Left lobe of liver (tissue), 2 donors: Measurements from ENCODE around the gene FTL. TPM values are rescaled to one million over a fixed set of nuclear protein-coding genes. Genes with fewer than 3 reads are reported as not detected.

Experiments used
- ATAC-seq: fragments of 200-7000 bp; cut with Tn5 transposase; one replicate; pipeline ENCODE4 v1.9.1; 2020; ENCODE audit warnings: mild to moderate bottlenecking, moderate library complexity
- DNase-seq: peaks from one replicate; pipeline ENCODE4 v3.0.0-alpha.2; 2020; ENCODE audit warnings: low spot score
- total RNA-seq: library from RNA; stranded (reverse); gene quantifications from one replicate; pipeline ENCODE4 v1.2.1, GENCODE V29; 2021
- donor health status: DM: no; HTN: no; CAD: no; lungs with moderate emphysema.
- donor health status: DM: no; HTN: yes; CAD: no.

FTL gene
- total RNA-seq, 1 donor from 2014 or later = 8,713 TPM

GRCh38 chr19:48945415-48945814, 19.7 kb upstream of the FTL start:
- ATAC-seq = no peak

GRCh38 chr19:48945817-48946216, 19.3 kb upstream of the FTL start:
- no peak for ATAC-seq
- DNase-seq = no peak

More at GRCh38 chr19:48945415-48945814, 19.7 kb upstream of the FTL start:
- no peak for DNase-seq

- DNase-seq (no peak), ATAC-seq (no peak)
These were observed 18.4 kb upstream of the FTL start for GRCh38 chr19:48946463-48947257.

- ATAC-seq (no peak), DNase-seq (no peak)
These were observed 17.9 kb upstream of the FTL start for GRCh38 chr19:48947258-48947542.

GRCh38 chr19:48950159-48950558, 14.9 kb upstream of the FTL start:
- DNase-seq (no peak), ATAC-seq (no peak)

GRCh38 chr19:48950830-48951519, 14.1 kb upstream of the FTL start:
- ATAC-seq (no peak), DNase-seq (no peak)

GRCh38 chr19:48953141-48953540, 12.0 kb upstream of the FTL start:
- ATAC-seq (no peak), DNase-seq (no peak)

GRCh38 chr19:48953990-48954594, 11.0 kb upstream of the FTL start:
- DNase-seq (no peak), ATAC-seq (no peak)

- DNase-seq (peak; percentile 99), ATAC-seq (peak; percentile 93)
These were observed 10.4 kb upstream of the FTL start, which contains the start of gene BAX for GRCh38 chr19:48954595-48955307. BAX (plus strand) TSS chr19:48954875; CDS start chr19:48954929, 54 bp downstream.

- DNase-seq = no peak
These were observed 9.7 kb upstream of the FTL start for GRCh38 chr19:48955308-48955958.

GRCh38 chr19:48958006-48958405, 7.1 kb upstream of the FTL start:
- ATAC-seq (no peak), DNase-seq (no peak)

More at GRCh38 chr19:48955308-48955958, 9.7 kb upstream of the FTL start:
- no peak for ATAC-seq

GRCh38 chr19:48959341-48960239, 5.5 kb upstream of the FTL start:
- ATAC-seq = no peak
- no peak for DNase-seq

- DNase-seq = no peak
- no peak for ATAC-seq
These were observed 4.0 kb upstream of the FTL start for GRCh38 chr19:48961051-48961649.

GRCh38 chr19:48961673-48962028, 3.5 kb upstream of the FTL start:
- ATAC-seq (no peak), DNase-seq (no peak)

- DNase-seq = peak; percentile 89
- peak; percentile 57 for ATAC-seq
These were observed 2.9 kb upstream of the FTL start for GRCh38 chr19:48962029-48962848.

GRCh38 chr19:48962849-48963165, 2.3 kb upstream of the FTL start:
- DNase-seq (no peak), ATAC-seq (no peak)

- ATAC-seq = peak; percentile 43
These were observed 1.5 kb upstream of the FTL start for GRCh38 chr19:48963371-48964204.

More at GRCh38 chr19:48963371-48964204, 1.5 kb upstream of the FTL start:
- DNase-seq = peak; percentile 87
